B cell (primary cell): ENCODE results near the gene ERCC3. TPM values are rescaled to one million over a fixed set of nuclear protein-coding genes. Genes with fewer than 3 reads are reported as not detected.

Experiments used
- ATAC-seq: fragments of 200-7000 bp; cut with Tn5 transposase; one replicate; pipeline ENCODE4 v1.10.0; 2021; ENCODE audit warnings: low read depth, mild to moderate bottlenecking, moderate number of reproducible peaks, moderate library complexity
- CTCF ChIA-PET: fragments of 350-600 bp; sonication (Branson Sonifier 250); formaldehyde crosslinking; loops from one replicate; lab custom pipeline; 2021; ENCODE audit warnings: antibody characterized with exemption, inconsistent platforms; lab: Charles Lee
- POLR2A ChIA-PET: fragments of 350-600 bp; sonication (Branson Sonifier 250); formaldehyde crosslinking; loops from one replicate; lab custom pipeline; 2021; ENCODE audit warnings: antibody characterized with exemption; lab: Charles Lee
- DNase-seq: peaks from one replicate; pipeline ENCODE4 v3.0.0; 2013
- H2AFZ ChIP-seq: 2 replicates; pipeline ENCODE4 v1.6.1; 2012; ENCODE audit warnings: mild to moderate bottlenecking, low read depth, low read length; ENCODE audit not compliant: insufficient read depth, poor library complexity, severe bottlenecking
- H3K27ac ChIP-seq, 2 donors: 1 replicate in 1 of 2; 2 replicates in 1 of 2; pipeline ENCODE4 v1.5.1; 2012 to 2013; ENCODE audit warnings: low read length in 2 of 2, mild to moderate bottlenecking in 2 of 2, moderate library complexity in 1 of 2
- H3K27me3 ChIP-seq, 4 experiments: fragments of 200-600 bp in 1 of 4; sonication (generic) in 1 of 4; replicated peaks in 1 of 4; 1 replicate in 2 of 4; 2 replicates in 2 of 4; pipeline versions ENCODE4 v1.6.1 to v1.7.0; 2013 to 2016; ENCODE audit warnings: low read length in 3 of 4, mild to moderate bottlenecking in 2 of 4, mixed read lengths in 1 of 4, moderate library complexity in 1 of 4; ENCODE audit not compliant: insufficient read depth in 4 of 4, control insufficient read depth in 3 of 4; ENCODE audit errors: control extremely low read depth in 1 of 4
- H3K36me3 ChIP-seq, 2 experiments: replicated peaks in 1 of 2; 1 replicate in 1 of 2; 2 replicates in 1 of 2; pipeline versions ENCODE4 v1.6.1 to v1.7.1; 2013; ENCODE audit warnings: low read length in 1 of 2; ENCODE audit not compliant: insufficient read depth in 2 of 2, control insufficient read depth in 1 of 2; ENCODE audit errors: control extremely low read depth in 1 of 2, extremely low read depth in 1 of 2
- H3K4me1 ChIP-seq, 2 donors: fragments of 200-600 bp in 1 of 2; sonication (generic) in 1 of 2; 1 replicate in 1 of 2; 2 replicates in 1 of 2; pipeline versions ENCODE4 v1.5.1 to v1.6.1; 2013 to 2017; ENCODE audit warnings: low read length in 2 of 2; ENCODE audit not compliant: control insufficient read depth in 2 of 2, insufficient read depth in 2 of 2
- H3K4me2 ChIP-seq: replicated peaks from 2 replicates; pipeline ENCODE3; 2012; ENCODE audit warnings: mild to moderate bottlenecking, low read depth, low read length; ENCODE audit not compliant: poor library complexity, severe bottlenecking
- H3K4me3 ChIP-seq, 5 experiments: fragments of 200-600 bp in 1 of 5; sonication (generic) in 1 of 5; 1 replicate in 3 of 5; 2 replicates in 2 of 5; pipeline versions ENCODE4 v1.5.1 to v1.7.0; 2011 to 2016; ENCODE audit warnings: low read length in 4 of 5, mild to moderate bottlenecking in 4 of 5, low read depth in 2 of 5, control low read depth in 1 of 5, moderate library complexity in 1 of 5; ENCODE audit not compliant: insufficient read depth in 1 of 5; ENCODE audit errors: control extremely low read depth in 1 of 5, extremely low read depth in 1 of 5
- H3K79me2 ChIP-seq: fragments of 200-600 bp; sonication (generic); one replicate; pipeline ENCODE4 v1.6.0; 2016; ENCODE audit warnings: low read length; ENCODE audit not compliant: control insufficient read depth, insufficient read depth
- H3K9ac ChIP-seq: fragments of 200-600 bp; sonication (generic); 2 replicates; pipeline ENCODE4 v1.6.1; 2017; ENCODE audit warnings: mild to moderate bottlenecking, low read length, moderate library complexity
- H3K9me3 ChIP-seq, 3 donors: one replicate each; pipeline versions ENCODE4 v1.6.1 to v1.7.1; 2013; ENCODE audit warnings: low read length in 2 of 3; ENCODE audit not compliant: control insufficient read depth in 2 of 3, insufficient read depth in 1 of 3; ENCODE audit errors: control extremely low read depth in 1 of 3
- H4K20me1 ChIP-seq: 2 replicates; pipeline ENCODE4 v1.6.0; 2012; ENCODE audit warnings: mild to moderate bottlenecking, low read length; ENCODE audit not compliant: insufficient read depth, control insufficient read depth, poor library complexity, severe bottlenecking
- H3K27ac Mint-ChIP-seq: one replicate; pipeline ENCODE4 v1.8.0; 2021; ENCODE audit warnings: mixed read lengths
- H3K27me3 Mint-ChIP-seq: one replicate; pipeline ENCODE4 v1.8.0; 2021; ENCODE audit warnings: mixed read lengths
- H3K4me1 Mint-ChIP-seq: one replicate; pipeline ENCODE4 v1.8.0; 2021; ENCODE audit warnings: mixed read lengths
- H3K4me3 Mint-ChIP-seq: one replicate; pipeline ENCODE4 v1.8.0; 2021; ENCODE audit warnings: mixed read lengths
- H3K9me3 Mint-ChIP-seq: one replicate; pipeline ENCODE4 v1.8.0; 2022; ENCODE audit warnings: mixed read lengths; ENCODE audit not compliant: insufficient read depth
- EZH2 ChIP-seq: IDR thresholded peaks from 2 replicates; pipeline ENCODE4 v1.6.1; 2012; ENCODE audit warnings: borderline replicate concordance, low read depth, mild to moderate bottlenecking, moderate library complexity, low read length; ENCODE audit not compliant: insufficient read depth, poor library complexity, severe bottlenecking
- WGBS: methylation state at CpG from one replicate; pipeline ENCODE4 v1.1.5; 2013; ENCODE audit warnings: missing lambda C conversion rate; ENCODE audit not compliant: insufficient coverage; 5-methylcytosine and 5-hydroxymethylcytosine counted together
- intact Hi-C: fragments of 100-400 bp; cut with micrococcal nuclease; formaldehyde crosslinking; loops from one replicate; pipeline ENCODE4 v1.10.0; 2022
- polyA plus RNA-seq: library from polyadenylated mRNA; depleted of rRNA; stranded (reverse); fragments of >200 nt; gene quantifications from 2 replicates; pipeline ENCODE4 v1.2.3, GENCODE V29; 2012
- total RNA-seq, 2 donors: library from RNA; stranded (reverse); fragments of 120-200 nt in 1 of 2; gene quantifications; 1 replicate in 1 of 2; 2 replicates in 1 of 2; pipeline versions ENCODE4 v1.2.3 to v1.2.4, GENCODE V29; 2013 to 2022
- TF ChIP-seq, protein P1 (sequence below): fragments of 200-600 bp; IDR thresholded peaks from one replicate; pipeline ENCODE4 v1.8.0; 2022; ENCODE audit warnings: antibody characterized with exemption, mild to moderate bottlenecking

Gene ERCC3
- total and polyA plus RNA-seq, 2 donors (not counting 1 experiment from before 2014, with no cell fraction given) = 74.4 to 79.3 TPM

DNA sequence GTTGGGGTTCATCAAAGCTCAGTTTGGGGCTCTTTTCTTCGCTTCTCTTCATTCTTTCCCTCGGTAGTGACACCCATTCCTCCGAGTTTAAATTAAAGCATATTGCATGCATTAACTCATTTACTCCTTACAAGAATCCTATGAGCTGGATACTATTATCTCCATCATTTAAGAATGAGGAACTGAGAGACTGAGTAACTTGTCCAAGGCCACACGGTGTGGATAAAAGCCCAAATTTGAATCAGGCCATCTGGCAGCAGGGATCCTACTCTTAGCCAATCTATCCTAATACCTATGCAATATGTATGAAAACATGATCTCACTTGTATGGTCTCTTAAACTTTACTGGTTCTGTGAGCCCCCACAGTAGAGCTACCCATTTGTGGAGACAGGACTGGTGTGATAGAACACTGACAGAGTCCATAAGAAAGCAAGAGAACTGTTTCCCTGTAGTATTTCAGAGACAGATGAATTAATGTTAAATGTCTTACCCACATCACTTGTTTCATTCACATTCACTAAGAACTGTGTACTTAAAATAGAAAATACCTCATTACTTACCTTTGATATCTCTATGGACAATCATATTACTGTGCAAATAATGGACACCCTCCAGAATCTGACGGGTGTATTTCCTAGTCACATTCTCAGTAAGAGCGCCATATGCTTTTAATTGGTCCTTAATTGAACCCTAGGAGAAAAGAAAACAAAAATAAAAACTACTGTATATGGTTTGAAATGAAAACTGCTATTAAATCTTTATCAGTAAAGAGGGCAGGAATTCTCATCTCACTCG lies 20.4 kb upstream of the ERCC3 start:
- no peak overlapping the region for H3K27ac ChIP-seq
- no peak overlapping the region for H3K4me3 ChIP-seq
- no peaks in the 10 kb centered on the region for H3K9me3 Mint-ChIP-seq
- H3K4me3 Mint-ChIP-seq = no peak overlapping the region
- peaks cover 10 to 14% of the 10 kb centered on the region in 2 donors for H3K4me1 ChIP-seq
- H4K20me1 ChIP-seq = no peaks in the 10 kb centered on the region
- no peak overlapping the region for H3K9ac ChIP-seq
- no CpG with 5 or more reads among the region's 7 CpGs for WGBS
- H3K4me2 ChIP-seq = no peak overlapping the region
- H3K27me3 Mint-ChIP-seq = no peaks in the 10 kb centered on the region
- peaks cover 38 to 70% of the 10 kb centered on the region in 2 experiments for H3K36me3 ChIP-seq
- H3K9me3 ChIP-seq = no peaks in the 10 kb centered on the region
- intact Hi-C loops = no loop called here
- no peak overlapping the region for H3K27ac Mint-ChIP-seq
- DNase-seq (no peak), ATAC-seq (no peak)
- CTCF ChIA-PET = interaction anchor here (1.8 to 4.7 kb wide), 2 partner anchors 101 to 165 kb away, joined by 8 to 23 read pairs; no protein-coding TSS in a partner anchor
- no peak overlapping the region for H2AFZ ChIP-seq
- peaks cover 18% of the 10 kb centered on the region for H3K4me1 Mint-ChIP-seq
- H3K79me2 ChIP-seq = no peaks in the 10 kb centered on the region
- TF ChIP-seq EZH2 = no peak
- TF ChIP-seq, protein P1, sequence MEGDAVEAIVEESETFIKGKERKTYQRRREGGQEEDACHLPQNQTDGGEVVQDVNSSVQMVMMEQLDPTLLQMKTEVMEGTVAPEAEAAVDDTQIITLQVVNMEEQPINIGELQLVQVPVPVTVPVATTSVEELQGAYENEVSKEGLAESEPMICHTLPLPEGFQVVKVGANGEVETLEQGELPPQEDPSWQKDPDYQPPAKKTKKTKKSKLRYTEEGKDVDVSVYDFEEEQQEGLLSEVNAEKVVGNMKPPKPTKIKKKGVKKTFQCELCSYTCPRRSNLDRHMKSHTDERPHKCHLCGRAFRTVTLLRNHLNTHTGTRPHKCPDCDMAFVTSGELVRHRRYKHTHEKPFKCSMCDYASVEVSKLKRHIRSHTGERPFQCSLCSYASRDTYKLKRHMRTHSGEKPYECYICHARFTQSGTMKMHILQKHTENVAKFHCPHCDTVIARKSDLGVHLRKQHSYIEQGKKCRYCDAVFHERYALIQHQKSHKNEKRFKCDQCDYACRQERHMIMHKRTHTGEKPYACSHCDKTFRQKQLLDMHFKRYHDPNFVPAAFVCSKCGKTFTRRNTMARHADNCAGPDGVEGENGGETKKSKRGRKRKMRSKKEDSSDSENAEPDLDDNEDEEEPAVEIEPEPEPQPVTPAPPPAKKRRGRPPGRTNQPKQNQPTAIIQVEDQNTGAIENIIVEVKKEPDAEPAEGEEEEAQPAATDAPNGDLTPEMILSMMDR = no peak
- POLR2A ChIA-PET = no interaction called here
- H3K27me3 ChIP-seq = no peaks in the 10 kb centered on the region

DNA sequence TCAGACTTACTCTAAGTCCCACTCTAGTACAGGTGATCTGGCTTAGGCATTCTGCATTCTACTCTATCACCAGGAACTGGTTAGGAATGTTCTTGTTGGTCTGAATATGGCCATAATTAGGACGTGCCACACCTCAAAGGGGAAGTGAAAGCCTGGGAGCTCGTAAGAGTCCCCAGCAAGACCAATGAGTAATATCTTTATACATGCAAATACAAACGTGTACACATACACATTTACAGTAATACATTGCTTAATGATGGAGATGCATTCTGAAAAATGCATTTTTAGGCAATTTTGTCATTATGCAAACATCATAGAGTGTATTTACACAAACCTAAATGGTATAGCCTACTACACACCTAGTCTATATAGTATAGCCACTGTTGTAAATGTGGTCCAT lies 19.5 kb upstream of the ERCC3 start:
- DNase-seq (peak; percentile 62), ATAC-seq (peak; percentile 80)
- Mint-ChIP-seq H3K27ac (peak overlapping the region; percentile 55), H3K4me3 (no peak overlapping the region), H3K27me3 (no peaks in the 10 kb centered on the region), H3K9me3 (no peaks in the 10 kb centered on the region), H3K4me1 (peaks cover 18% of the 10 kb centered on the region)
- intact Hi-C loops = no loop called here
- CTCF ChIA-PET = interaction anchor here (0.7 to 4.7 kb wide), 3 partner anchors 12 to 166 kb away, joined by 3 to 23 read pairs (median 8); no protein-coding TSS in a partner anchor
- Histone ChIP-seq H3K36me3 (peaks cover 42 to 68% of the 10 kb centered on the region in 2 experiments), H3K4me3 (no peak overlapping the region), H3K27me3 (no peaks in the 10 kb centered on the region), H2AFZ (no peak overlapping the region), H3K9me3 (no peaks in the 10 kb centered on the region), H3K4me1 (peaks cover 10 to 14% of the 10 kb centered on the region in 2 donors), H3K79me2 (no peaks in the 10 kb centered on the region), H4K20me1 (no peaks in the 10 kb centered on the region), H3K27ac (no peak overlapping the region), H3K9ac (no peak overlapping the region), H3K4me2 (no peak overlapping the region)
- no peak for TF ChIP-seq EZH2
- TF ChIP-seq, protein P1 = no peak
- WGBS = no CpG with 5 or more reads among the region's 3 CpGs
- POLR2A ChIA-PET = interaction anchor here (1.3 kb wide), 1 partner anchor 19 kb away, joined by 3 read pairs; the partner anchor contains the start of gene ERCC3
